GM19438 (cell line): ENCODE results near the gene DIS3L2.
A peak's percentile ranks its signal among the peaks of the same experiment; 100 is the strongest.
"Not testable (repeated sequence)": the region's sequence is repeated elsewhere in the genome, so short reads cannot be mapped to it uniquely, and the experiment has no call there.

Experiments
- ATAC-seq: cut with Tn5 transposase; IDR thresholded peaks from one replicate; pipeline ENCODE4 v1.9.1; 2021; ENCODE audit warnings: low read depth; ENCODE audit not compliant: unreplicated experiment

The DIS3L2 gene

GRCh38 chr2:232328516-232329460, 367.3 kb downstream of the DIS3L2 start:
- ATAC-seq, result no peak

GRCh38 chr2:232329716-232330067, 368.2 kb downstream of the DIS3L2 start:
- ATAC-seq, result no peak

- no peak for ATAC-seq
Observed at GRCh38 chr2:232330068-232330999, 368.8 kb downstream of the DIS3L2 start.

- ATAC-seq, result not testable (repeated sequence)
Observed at GRCh38 chr2:232331061-232331460, 369.5 kb downstream of the DIS3L2 start.

GRCh38 chr2:232331641-232332040, 370.1 kb downstream of the DIS3L2 start:
- not testable (repeated sequence) for ATAC-seq

- not testable (repeated sequence) for ATAC-seq
Observed at GRCh38 chr2:232332244-232332939, 370.9 kb downstream of the DIS3L2 start.

- ATAC-seq, result no peak
Observed at GRCh38 chr2:232332940-232333259, 371.4 kb downstream of the DIS3L2 start.

GRCh38 chr2:232333361-232334135, 372.0 kb downstream of the DIS3L2 start:
- no peak for ATAC-seq

- ATAC-seq, result not testable (repeated sequence)
Observed at GRCh38 chr2:232334136-232334884, 372.8 kb downstream of the DIS3L2 start.

GRCh38 chr2:232334885-232335205, 373.3 kb downstream of the DIS3L2 start:
- not testable (repeated sequence) for ATAC-seq

- peak; percentile 57 for ATAC-seq
Observed at GRCh38 chr2:232335206-232335858, 373.8 kb downstream of the DIS3L2 start.

GRCh38 chr2:232335859-232336215, 374.3 kb downstream of the DIS3L2 start:
- no peak for ATAC-seq

GRCh38 chr2:232336241-232336736, 374.8 kb downstream of the DIS3L2 start:
- ATAC-seq, result no peak

- ATAC-seq, result no peak
Observed at GRCh38 chr2:232336981-232337720, 375.6 kb downstream of the DIS3L2 start.

- ATAC-seq, result not testable (repeated sequence)
Observed at GRCh38 chr2:232338094-232338758, 376.7 kb downstream of the DIS3L2 start.

- ATAC-seq, result no peak
Observed at GRCh38 chr2:232338759-232339106, 377.2 kb downstream of the DIS3L2 start.
